GM23338 (cell line): Measurements from ENCODE around the gene ANKRD13C.

Experiments used
- CREB1 ChIP-seq: fragments of 250-450 bp; sonication (Bioruptor Pico); IDR thresholded peaks from 2 replicates; pipeline ENCODE4 v1.5.0; 2020; ENCODE audit warnings: low read depth, mild to moderate bottlenecking, moderate library complexity
- ETS1 ChIP-seq: IDR thresholded peaks from 2 replicates; pipeline ENCODE4 v1.6.1; 2016; ENCODE audit warnings: antibody characterized with exemption
- EZH2 ChIP-seq: fragments of 200-600 bp; sonication (generic); IDR thresholded peaks from one replicate; pipeline ENCODE4 v1.8.0; 2017; ENCODE audit warnings: antibody characterized with exemption, mild to moderate bottlenecking, low read depth; ENCODE audit not compliant: unreplicated experiment
- EZH2phosphoT487 ChIP-seq: fragments of 200-600 bp; sonication (generic); IDR thresholded peaks from one replicate; pipeline ENCODE4 v1.8.1; 2018; ENCODE audit warnings: antibody characterized with exemption; ENCODE audit not compliant: unreplicated experiment
- JUNB ChIP-seq: IDR thresholded peaks from one replicate; pipeline ENCODE4 v1.6.1; 2016; ENCODE audit warnings: antibody characterized with exemption; ENCODE audit not compliant: unreplicated experiment
- NANOG ChIP-seq: IDR thresholded peaks from 2 replicates; pipeline ENCODE4 v1.6.1; 2016; ENCODE audit warnings: antibody characterized with exemption, borderline replicate concordance
- POLR2AphosphoS5 ChIP-seq: IDR thresholded peaks from 2 replicates; pipeline ENCODE4 v1.6.1; 2016; ENCODE audit warnings: antibody characterized with exemption, low read depth
- STAT1 ChIP-seq: IDR thresholded peaks from one replicate; pipeline ENCODE4 v1.6.1; 2016; ENCODE audit warnings: antibody characterized with exemption; ENCODE audit not compliant: unreplicated experiment
- ZNF114 ChIP-seq: fragments of 250-450 bp; sonication (Bioruptor Pico); IDR thresholded peaks from 2 replicates; pipeline ENCODE4 v1.5.0; 2020; ENCODE audit warnings: mild to moderate bottlenecking, moderate library complexity
- ZNF331 ChIP-seq: fragments of 250-450 bp; sonication (Bioruptor Pico); IDR thresholded peaks from 2 replicates; pipeline ENCODE4 v1.5.0; 2020; ENCODE audit warnings: low read depth, mild to moderate bottlenecking, moderate library complexity
- TF ChIP-seq, protein P1 (sequence below), 2 experiments: fragments of 200-600 bp in 1 of 2; sonication (generic) in 1 of 2; conservative IDR thresholded peaks; 2 replicates each; pipeline versions ENCODE4 v1.5.1 to v1.6.1; 2016 to 2017; ENCODE audit warnings: antibody characterized with exemption in 2 of 2, low read depth in 2 of 2, mild to moderate bottlenecking in 2 of 2, moderate library complexity in 1 of 2
- TF ChIP-seq, protein P2 (sequence below): IDR thresholded peaks from one replicate; pipeline ENCODE4 v1.6.1; 2018; ENCODE audit warnings: antibody characterized with exemption; ENCODE audit not compliant: unreplicated experiment

- TF ChIP-seq CREB1 (no peak), ETS1 (no peak), STAT1 (no peak), EZH2 (no peak), POLR2AphosphoS5 (no peak), ZNF331 (CRISPR knock-in tag) (no peak), NANOG (no peak), EZH2phosphoT487 (no peak), ZNF114 (no peak), JUNB (no peak)
- TF ChIP-seq, protein P1, sequence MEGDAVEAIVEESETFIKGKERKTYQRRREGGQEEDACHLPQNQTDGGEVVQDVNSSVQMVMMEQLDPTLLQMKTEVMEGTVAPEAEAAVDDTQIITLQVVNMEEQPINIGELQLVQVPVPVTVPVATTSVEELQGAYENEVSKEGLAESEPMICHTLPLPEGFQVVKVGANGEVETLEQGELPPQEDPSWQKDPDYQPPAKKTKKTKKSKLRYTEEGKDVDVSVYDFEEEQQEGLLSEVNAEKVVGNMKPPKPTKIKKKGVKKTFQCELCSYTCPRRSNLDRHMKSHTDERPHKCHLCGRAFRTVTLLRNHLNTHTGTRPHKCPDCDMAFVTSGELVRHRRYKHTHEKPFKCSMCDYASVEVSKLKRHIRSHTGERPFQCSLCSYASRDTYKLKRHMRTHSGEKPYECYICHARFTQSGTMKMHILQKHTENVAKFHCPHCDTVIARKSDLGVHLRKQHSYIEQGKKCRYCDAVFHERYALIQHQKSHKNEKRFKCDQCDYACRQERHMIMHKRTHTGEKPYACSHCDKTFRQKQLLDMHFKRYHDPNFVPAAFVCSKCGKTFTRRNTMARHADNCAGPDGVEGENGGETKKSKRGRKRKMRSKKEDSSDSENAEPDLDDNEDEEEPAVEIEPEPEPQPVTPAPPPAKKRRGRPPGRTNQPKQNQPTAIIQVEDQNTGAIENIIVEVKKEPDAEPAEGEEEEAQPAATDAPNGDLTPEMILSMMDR (conservative IDR thresholded peaks at IDR 0.05; ENCODE audit: low read depth in 2 of 2), result no peak
- TF ChIP-seq, protein P2, sequence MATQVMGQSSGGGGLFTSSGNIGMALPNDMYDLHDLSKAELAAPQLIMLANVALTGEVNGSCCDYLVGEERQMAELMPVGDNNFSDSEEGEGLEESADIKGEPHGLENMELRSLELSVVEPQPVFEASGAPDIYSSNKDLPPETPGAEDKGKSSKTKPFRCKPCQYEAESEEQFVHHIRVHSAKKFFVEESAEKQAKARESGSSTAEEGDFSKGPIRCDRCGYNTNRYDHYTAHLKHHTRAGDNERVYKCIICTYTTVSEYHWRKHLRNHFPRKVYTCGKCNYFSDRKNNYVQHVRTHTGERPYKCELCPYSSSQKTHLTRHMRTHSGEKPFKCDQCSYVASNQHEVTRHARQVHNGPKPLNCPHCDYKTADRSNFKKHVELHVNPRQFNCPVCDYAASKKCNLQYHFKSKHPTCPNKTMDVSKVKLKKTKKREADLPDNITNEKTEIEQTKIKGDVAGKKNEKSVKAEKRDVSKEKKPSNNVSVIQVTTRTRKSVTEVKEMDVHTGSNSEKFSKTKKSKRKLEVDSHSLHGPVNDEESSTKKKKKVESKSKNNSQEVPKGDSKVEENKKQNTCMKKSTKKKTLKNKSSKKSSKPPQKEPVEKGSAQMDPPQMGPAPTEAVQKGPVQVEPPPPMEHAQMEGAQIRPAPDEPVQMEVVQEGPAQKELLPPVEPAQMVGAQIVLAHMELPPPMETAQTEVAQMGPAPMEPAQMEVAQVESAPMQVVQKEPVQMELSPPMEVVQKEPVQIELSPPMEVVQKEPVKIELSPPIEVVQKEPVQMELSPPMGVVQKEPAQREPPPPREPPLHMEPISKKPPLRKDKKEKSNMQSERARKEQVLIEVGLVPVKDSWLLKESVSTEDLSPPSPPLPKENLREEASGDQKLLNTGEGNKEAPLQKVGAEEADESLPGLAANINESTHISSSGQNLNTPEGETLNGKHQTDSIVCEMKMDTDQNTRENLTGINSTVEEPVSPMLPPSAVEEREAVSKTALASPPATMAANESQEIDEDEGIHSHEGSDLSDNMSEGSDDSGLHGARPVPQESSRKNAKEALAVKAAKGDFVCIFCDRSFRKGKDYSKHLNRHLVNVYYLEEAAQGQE, result no peak
Observed at GRCh38 chr1:70348399-70349165, 5.9 kb downstream of the ANKRD13C start.
